Measurements from ENCODE around the gene FZD4.

FZD4 gene

GRCh38 chr11:86978756-86979608 is 23.8 kb upstream of the FZD4 start:
- CTCF ChIA-PET: interaction anchor here (1.1 kb wide), 1 partner anchor 9 kb away, joined by 3 read pairs; no protein-coding TSS in a partner anchor
- H3K27ac ChIP-seq (ENCODE audit: extremely low read depth, low read depth, low read length): no peak overlapping the region
- no peak overlapping the region for H3K4me3 ChIP-seq (ENCODE audit: low read depth, low read length)
- TF ChIP-seq GLIS1 (tag by site-specific recombination; IDR thresholded peaks at IDR 0.05): no peak
- TF ChIP-seq PRDM4 (tag by site-specific recombination; IDR thresholded peaks at IDR 0.05): no peak
- no peak for TF ChIP-seq ZNF658 (tag by site-specific recombination; IDR thresholded peaks at IDR 0.05)
- TF ChIP-seq ZNF654 (tag by site-specific recombination; IDR thresholded peaks at IDR 0.05; ENCODE audit: low read depth): peak; percentile 52
- TF ChIP-seq ZNF830 (tag by site-specific recombination; IDR thresholded peaks at IDR 0.05; ENCODE audit: low read depth): no peak
- TF ChIP-seq ZNF114 (tag by site-specific recombination; IDR thresholded peaks at IDR 0.05): no peak
- TF ChIP-seq BCL11A (tag by site-specific recombination; IDR thresholded peaks at IDR 0.05; ENCODE audit: low read depth): no peak
- no peaks in the 10 kb centered on the region for H3K9me3 ChIP-seq (ENCODE audit: control insufficient read depth, insufficient read depth, low read depth, low read length)
- POLR2A ChIA-PET: no interaction called here
- H3K36me3 ChIP-seq (ENCODE audit: control insufficient read depth in 2 of 2, insufficient read depth in 1 of 2, low read length in 2 of 2): no peaks in the 10 kb centered on the region
- H3K4me1 ChIP-seq (ENCODE audit: control insufficient read depth, insufficient read depth, low read length): no peaks in the 10 kb centered on the region

GRCh38 chr11:86978247-86978646 is 23.1 kb upstream of the FZD4 start:
- Histone ChIP-seq H3K27ac (ENCODE audit: extremely low read depth, low read depth, low read length) (no peak overlapping the region), H3K9me3 (ENCODE audit: control insufficient read depth, insufficient read depth, low read depth, low read length) (no peaks in the 10 kb centered on the region), H3K4me1 (ENCODE audit: control insufficient read depth, insufficient read depth, low read length) (no peaks in the 10 kb centered on the region), H3K36me3 (ENCODE audit: control insufficient read depth in 2 of 2, insufficient read depth in 1 of 2, low read length in 2 of 2) (no peaks in the 10 kb centered on the region), H3K4me3 (ENCODE audit: low read depth, low read length) (no peak overlapping the region)
- no peak for TF ChIP-seq ZNF18 (tag by site-specific recombination; IDR thresholded peaks at IDR 0.05)
- POLR2A ChIA-PET: no interaction called here
- CTCF ChIA-PET: interaction anchor here (1.1 kb wide), 1 partner anchor 9 kb away, joined by 3 read pairs; no protein-coding TSS in a partner anchor

- Histone ChIP-seq H3K9me3 (ENCODE audit: control insufficient read depth, insufficient read depth, low read depth, low read length) (no peaks in the 10 kb centered on the region), H3K27ac (ENCODE audit: extremely low read depth, low read depth, low read length) (no peak overlapping the region), H3K4me1 (ENCODE audit: control insufficient read depth, insufficient read depth, low read length) (no peaks in the 10 kb centered on the region), H3K4me3 (ENCODE audit: low read depth, low read length) (no peak overlapping the region), H3K36me3 (ENCODE audit: control insufficient read depth in 2 of 2, insufficient read depth in 1 of 2, low read length in 2 of 2) (no peaks in the 10 kb centered on the region)
- ChIA-PET CTCF (interaction anchor here (1.0 to 1.1 kb wide), 2 partner anchors 10 to 263 kb away, joined by 3 read pairs; no protein-coding TSS in a partner anchor), POLR2A (no interaction called here)
- TF ChIP-seq REST (tag by site-specific recombination; IDR thresholded peaks at IDR 0.05) (no peak), ZBTB10 (tag by site-specific recombination; IDR thresholded peaks at IDR 0.05) (no peak), ZNF423 (tag by site-specific recombination; IDR thresholded peaks at IDR 0.05) (no peak), ZNF529 (tag by site-specific recombination; IDR thresholded peaks at IDR 0.05; ENCODE audit: insufficient replicate concordance) (no peak), ELK4 (IDR thresholded peaks at IDR 0.05; ENCODE audit: borderline replicate concordance, low read depth, low read length) (no peak), ZNF560 (tag by site-specific recombination; IDR thresholded peaks at IDR 0.05; ENCODE audit: borderline replicate concordance) (no peak), ZNF768 (tag by site-specific recombination; IDR thresholded peaks at IDR 0.05) (no peak), TRIM28 (IDR thresholded peaks at IDR 0.05; ENCODE audit: borderline replicate concordance, low read length) (no peak)
Measured at GRCh38 chr11:86977441-86978050, 22.4 kb upstream of the FZD4 start.

All from HEK293 (cell line).